SH-SY5Y (cell line): Measurements from ENCODE around the gene IL5.

Experiments
- GATA2 ChIP-seq: IDR thresholded peaks from 2 replicates; pipeline ENCODE4 v1.6.1; 2011; ENCODE audit warnings: mild to moderate bottlenecking, low read depth, low read length
- GATA3 ChIP-seq: IDR thresholded peaks from 2 replicates; pipeline ENCODE4 v1.6.1; 2011; ENCODE audit warnings: low read depth, mild to moderate bottlenecking, low read length, moderate library complexity

DNA sequence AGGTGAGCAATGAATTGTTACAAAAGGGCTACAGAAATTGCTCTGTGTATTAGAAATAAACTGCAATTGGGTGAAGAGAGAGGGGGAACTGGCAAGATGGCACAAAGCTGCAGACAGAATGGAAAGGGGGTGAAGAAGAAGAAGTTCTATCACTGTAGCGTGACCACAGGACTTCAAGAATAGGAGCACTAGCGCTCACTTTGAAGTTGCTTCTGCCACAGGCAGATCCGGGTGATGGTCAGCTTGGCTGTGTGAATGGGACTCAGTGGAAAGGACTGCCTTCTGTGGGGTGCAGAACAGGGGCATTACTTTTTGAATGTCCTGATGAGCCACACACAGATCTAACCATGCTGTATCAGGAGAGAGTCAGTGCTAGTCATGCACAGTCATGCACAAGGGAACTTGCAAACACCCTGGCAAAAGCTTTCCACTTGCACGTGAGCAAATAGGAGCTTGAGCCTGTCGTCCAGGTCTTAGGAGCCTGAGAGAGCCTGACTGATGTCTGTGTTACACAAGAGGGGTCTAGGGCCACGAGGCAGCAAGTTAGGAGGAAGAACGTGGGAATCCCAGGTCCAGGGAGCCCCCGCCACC is 16.3 kb downstream of the IL5 start:
- TF ChIP-seq GATA2 (no peak), GATA3 (no peak)
